HEK293 (cell line): ENCODE results near the gene ZEB2.
A peak's percentile ranks its signal among the peaks of the same experiment; 100 is the strongest.

ENCODE experiments used
- CTCF ChIA-PET: fragments of 350-600 bp; formaldehyde crosslinking; extraction: SDS; loops from one replicate; lab custom pipeline; 2021; ENCODE audit warnings: antibody characterized with exemption; lab: Yijun Ruan, JAX
- POLR2A ChIA-PET: fragments of 300-600 bp; formaldehyde crosslinking; extraction: SDS; loops from one replicate; lab custom pipeline; 2020; ENCODE audit warnings: antibody characterized with exemption, inconsistent platforms; lab: Yijun Ruan, JAX
- H3K27ac ChIP-seq: fragments of 200-500 bp; sonication (Bioruptor generic); 2 replicates; pipeline ENCODE4 v1.5.1; 2014; ENCODE audit warnings: low read depth, low read length, control low read depth, inconsistent platforms; ENCODE audit errors: extremely low read depth
- H3K36me3 ChIP-seq, 2 experiments: fragments of 200-500 bp in 1 of 2; sonication (Bioruptor generic) in 1 of 2; 1 replicate in 1 of 2; 2 replicates in 1 of 2; pipeline ENCODE4 v1.5.1; 2014 to 2017; ENCODE audit warnings: inconsistent platforms in 2 of 2, low read length in 2 of 2; ENCODE audit not compliant: control insufficient read depth in 2 of 2, insufficient read depth in 1 of 2
- H3K4me1 ChIP-seq: fragments of 200-500 bp; sonication (Bioruptor generic); 2 replicates; pipeline ENCODE4 v1.5.1; 2014; ENCODE audit warnings: mild to moderate bottlenecking, low read length, inconsistent platforms; ENCODE audit not compliant: control insufficient read depth, insufficient read depth
- H3K4me3 ChIP-seq: 2 replicates; pipeline ENCODE4 v1.5.1; 2011; ENCODE audit warnings: low read depth, mild to moderate bottlenecking, control low read depth, low read length, moderate library complexity
- H3K9me3 ChIP-seq: fragments of 200-500 bp; sonication (Bioruptor generic); 2 replicates; pipeline ENCODE4 v1.5.1; 2014; ENCODE audit warnings: low read depth, low read length, inconsistent platforms; ENCODE audit not compliant: control insufficient read depth, insufficient read depth
- GFI1B ChIP-seq: fragments of 450-650 bp; formaldehyde crosslinking; IDR thresholded peaks from 2 replicates; pipeline ENCODE4 v1.5.1; 2016; ENCODE audit warnings: missing biosample characterization, missing genetic modification characterization
- GLIS1 ChIP-seq: fragments of 450-650 bp; formaldehyde crosslinking; IDR thresholded peaks from 2 replicates; pipeline ENCODE4 v1.5.1; 2016; ENCODE audit warnings: missing biosample characterization, missing genetic modification characterization
- INSM2 ChIP-seq: fragments of 450-650 bp; formaldehyde crosslinking; IDR thresholded peaks from 2 replicates; pipeline ENCODE4 v1.5.1; 2016; ENCODE audit warnings: missing biosample characterization, missing genetic modification characterization
- MZF1 ChIP-seq: fragments of 450-650 bp; formaldehyde crosslinking; IDR thresholded peaks from 2 replicates; pipeline ENCODE4 v1.5.1; 2017; ENCODE audit warnings: missing biosample characterization, missing genetic modification characterization, borderline replicate concordance
- REPIN1 ChIP-seq: fragments of 450-650 bp; formaldehyde crosslinking; IDR thresholded peaks from 2 replicates; pipeline ENCODE4 v1.5.1; 2017; ENCODE audit warnings: missing biosample characterization, missing genetic modification characterization, low read depth
- SP3 ChIP-seq: fragments of 450-650 bp; formaldehyde crosslinking; IDR thresholded peaks from 2 replicates; pipeline ENCODE4 v1.5.1; 2016; ENCODE audit warnings: missing biosample characterization, missing genetic modification characterization
- ZFP69B ChIP-seq: fragments of 450-650 bp; formaldehyde crosslinking; IDR thresholded peaks from 2 replicates; pipeline ENCODE4 v1.5.1; 2016; ENCODE audit warnings: missing biosample characterization, missing genetic modification characterization
- ZNF157 ChIP-seq: fragments of 450-650 bp; formaldehyde crosslinking; IDR thresholded peaks from 2 replicates; pipeline ENCODE4 v1.5.1; 2016; ENCODE audit warnings: missing biosample characterization, missing genetic modification characterization
- ZNF23 ChIP-seq: fragments of 450-650 bp; formaldehyde crosslinking; IDR thresholded peaks from 2 replicates; pipeline ENCODE4 v1.5.1; 2016; ENCODE audit warnings: missing biosample characterization, missing genetic modification characterization, borderline replicate concordance
- ZNF274 ChIP-seq, 2 experiments: fragments of 200-500 bp in 1 of 2; fragments of 450-650 bp in 1 of 2; sonication (Bioruptor generic) in 1 of 2; formaldehyde crosslinking in 1 of 2; IDR thresholded peaks; 2 replicates each; pipeline versions ENCODE4 v1.5.1 to v1.6.1; 2014 to 2016; ENCODE audit warnings: borderline replicate concordance in 1 of 2, inconsistent platforms in 1 of 2, low read length in 1 of 2, missing biosample characterization in 1 of 2, missing genetic modification characterization in 1 of 2
- ZNF354C ChIP-seq: fragments of 450-650 bp; formaldehyde crosslinking; IDR thresholded peaks from 2 replicates; pipeline ENCODE4 v1.5.1; 2016; ENCODE audit warnings: missing biosample characterization, missing genetic modification characterization, low read depth, borderline replicate concordance
- ZNF488 ChIP-seq: fragments of 450-650 bp; formaldehyde crosslinking; IDR thresholded peaks from 2 replicates; pipeline ENCODE4 v1.5.1; 2016; ENCODE audit warnings: missing biosample characterization, missing genetic modification characterization
- ZNF513 ChIP-seq: fragments of 450-650 bp; IDR thresholded peaks from 2 replicates; pipeline ENCODE4 v1.5.1; 2018; ENCODE audit warnings: missing biosample characterization, missing genetic modification characterization
- ZNF548 ChIP-seq: fragments of 450-650 bp; formaldehyde crosslinking; IDR thresholded peaks from 2 replicates; pipeline ENCODE4 v1.5.1; 2016; ENCODE audit warnings: missing biosample characterization, missing genetic modification characterization
- ZNF660 ChIP-seq: fragments of 450-650 bp; IDR thresholded peaks from 2 replicates; pipeline ENCODE4 v1.5.1; 2018; ENCODE audit warnings: missing biosample characterization, mild to moderate bottlenecking, missing genetic modification characterization
- TF ChIP-seq, protein P1 (sequence below): fragments of 450-650 bp; formaldehyde crosslinking; IDR thresholded peaks from 2 replicates; pipeline ENCODE4 v1.5.1; 2016; ENCODE audit warnings: missing biosample characterization, missing genetic modification characterization
- TF ChIP-seq, protein P2 (sequence below): fragments of 450-650 bp; formaldehyde crosslinking; IDR thresholded peaks from 2 replicates; pipeline ENCODE4 v1.5.1; 2016; ENCODE audit warnings: missing biosample characterization, missing genetic modification characterization
- TF ChIP-seq, protein P3 (sequence below): fragments of 450-650 bp; formaldehyde crosslinking; IDR thresholded peaks from 2 replicates; pipeline ENCODE4 v1.5.1; 2017; ENCODE audit warnings: missing biosample characterization, missing genetic modification characterization
- TF ChIP-seq, protein P4 (sequence below): fragments of 450-650 bp; formaldehyde crosslinking; IDR thresholded peaks from 2 replicates; pipeline ENCODE4 v1.5.1; 2016; ENCODE audit warnings: missing biosample characterization, missing genetic modification characterization
- TF ChIP-seq, protein P5 (sequence below): fragments of 450-650 bp; formaldehyde crosslinking; IDR thresholded peaks from 2 replicates; pipeline ENCODE4 v1.5.1; 2016; ENCODE audit warnings: missing biosample characterization, missing genetic modification characterization

ZEB2 gene

GRCh38 chr2:144519934-144520731 is at the start of gene ZEB2 (continued):
- TF ChIP-seq MZF1 (tag by site-specific recombination) (peak; percentile 71), INSM2 (tag by site-specific recombination) (peak; percentile 62; the same call in 1 of the 2 replicates), ZFP69B (tag by site-specific recombination) (0 out of 2 replicates have a peak, but pooled peaks have one; percentile 45)

- Histone ChIP-seq H3K4me1 (no peaks in the 10 kb centered on the region), H3K36me3 (no peaks in the 10 kb centered on the region), H3K27ac (no peak overlapping the region), H3K4me3 (no peak overlapping the region), H3K9me3 (no peaks in the 10 kb centered on the region)
- ChIA-PET POLR2A (no interaction called here), CTCF (interaction anchor here (0.7 kb wide), 1 partner anchor 827 kb away, joined by 3 read pairs; no protein-coding TSS in a partner anchor)
- TF ChIP-seq, protein P1, sequence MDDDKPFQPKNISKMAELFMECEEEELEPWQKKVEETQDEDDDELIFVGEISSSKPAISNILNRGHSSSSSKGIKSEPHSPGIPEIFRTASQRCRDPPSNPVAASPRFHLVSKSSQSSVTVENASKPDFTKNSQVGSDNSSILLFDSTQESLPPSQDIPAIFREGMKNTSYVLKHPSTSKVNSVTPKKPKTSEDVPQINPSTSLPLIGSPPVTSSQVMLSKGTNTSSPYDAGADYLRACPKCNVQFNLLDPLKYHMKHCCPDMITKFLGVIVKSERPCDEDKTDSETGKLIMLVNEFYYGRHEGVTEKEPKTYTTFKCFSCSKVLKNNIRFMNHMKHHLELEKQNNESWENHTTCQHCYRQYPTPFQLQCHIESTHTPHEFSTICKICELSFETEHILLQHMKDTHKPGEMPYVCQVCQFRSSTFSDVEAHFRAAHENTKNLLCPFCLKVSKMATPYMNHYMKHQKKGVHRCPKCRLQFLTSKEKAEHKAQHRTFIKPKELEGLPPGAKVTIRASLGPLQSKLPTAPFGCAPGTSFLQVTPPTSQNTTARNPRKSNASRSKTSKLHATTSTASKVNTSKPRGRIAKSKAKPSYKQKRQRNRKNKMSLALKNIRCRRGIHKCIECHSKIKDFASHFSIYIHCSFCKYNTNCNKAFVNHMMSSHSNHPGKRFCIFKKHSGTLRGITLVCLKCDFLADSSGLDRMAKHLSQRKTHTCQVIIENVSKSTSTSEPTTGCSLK: no peak
- TF ChIP-seq ZNF23 (no peak), ZNF354C (tag by site-specific recombination) (no peak), ZNF488 (tag by site-specific recombination) (no peak), ZNF157 (tag by site-specific recombination) (no peak), ZNF660 (no peak), ZNF274 (IDR thresholded peaks at IDR 0.05; ENCODE audit: low read length) (no peak), ZNF274 (tag by site-specific recombination; IDR thresholded peaks at IDR 0.05; ENCODE audit: borderline replicate concordance) (no peak), ZNF548 (no peak), GFI1B (tag by site-specific recombination) (no peak), GLIS1 (tag by site-specific recombination) (no peak), REPIN1 (tag by site-specific recombination) (no peak), SP3 (tag by site-specific recombination) (no peak), ZNF513 (tag by site-specific recombination) (no peak)
- TF ChIP-seq, protein P2, sequence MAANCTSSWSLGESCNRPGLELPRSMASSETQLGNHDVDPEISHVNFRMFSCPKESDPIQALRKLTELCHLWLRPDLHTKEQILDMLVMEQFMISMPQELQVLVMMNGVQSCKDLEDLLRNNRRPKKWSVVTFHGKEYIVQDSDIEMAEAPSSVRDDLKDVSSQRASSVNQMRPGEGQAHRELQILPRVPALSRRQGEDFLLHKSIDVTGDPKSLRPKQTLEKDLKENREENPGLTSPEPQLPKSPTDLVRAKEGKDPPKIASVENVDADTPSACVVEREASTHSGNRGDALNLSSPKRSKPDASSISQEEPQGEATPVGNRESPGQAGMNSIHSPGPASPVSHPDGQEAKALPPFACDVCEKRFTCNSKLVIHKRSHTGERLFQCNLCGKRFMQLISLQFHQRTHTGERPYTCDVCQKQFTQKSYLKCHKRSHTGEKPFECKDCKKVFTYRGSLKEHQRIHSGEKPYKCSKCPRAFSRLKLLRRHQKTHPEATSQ (tag by site-specific recombination): no peak
- TF ChIP-seq, protein P3, sequence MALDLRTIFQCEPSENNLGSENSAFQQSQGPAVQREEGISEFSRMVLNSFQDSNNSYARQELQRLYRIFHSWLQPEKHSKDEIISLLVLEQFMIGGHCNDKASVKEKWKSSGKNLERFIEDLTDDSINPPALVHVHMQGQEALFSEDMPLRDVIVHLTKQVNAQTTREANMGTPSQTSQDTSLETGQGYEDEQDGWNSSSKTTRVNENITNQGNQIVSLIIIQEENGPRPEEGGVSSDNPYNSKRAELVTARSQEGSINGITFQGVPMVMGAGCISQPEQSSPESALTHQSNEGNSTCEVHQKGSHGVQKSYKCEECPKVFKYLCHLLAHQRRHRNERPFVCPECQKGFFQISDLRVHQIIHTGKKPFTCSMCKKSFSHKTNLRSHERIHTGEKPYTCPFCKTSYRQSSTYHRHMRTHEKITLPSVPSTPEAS (tag by site-specific recombination): no peak
- TF ChIP-seq, protein P4, sequence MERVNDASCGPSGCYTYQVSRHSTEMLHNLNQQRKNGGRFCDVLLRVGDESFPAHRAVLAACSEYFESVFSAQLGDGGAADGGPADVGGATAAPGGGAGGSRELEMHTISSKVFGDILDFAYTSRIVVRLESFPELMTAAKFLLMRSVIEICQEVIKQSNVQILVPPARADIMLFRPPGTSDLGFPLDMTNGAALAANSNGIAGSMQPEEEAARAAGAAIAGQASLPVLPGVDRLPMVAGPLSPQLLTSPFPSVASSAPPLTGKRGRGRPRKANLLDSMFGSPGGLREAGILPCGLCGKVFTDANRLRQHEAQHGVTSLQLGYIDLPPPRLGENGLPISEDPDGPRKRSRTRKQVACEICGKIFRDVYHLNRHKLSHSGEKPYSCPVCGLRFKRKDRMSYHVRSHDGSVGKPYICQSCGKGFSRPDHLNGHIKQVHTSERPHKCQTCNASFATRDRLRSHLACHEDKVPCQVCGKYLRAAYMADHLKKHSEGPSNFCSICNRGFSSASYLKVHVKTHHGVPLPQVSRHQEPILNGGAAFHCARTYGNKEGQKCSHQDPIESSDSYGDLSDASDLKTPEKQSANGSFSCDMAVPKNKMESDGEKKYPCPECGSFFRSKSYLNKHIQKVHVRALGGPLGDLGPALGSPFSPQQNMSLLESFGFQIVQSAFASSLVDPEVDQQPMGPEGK (tag by site-specific recombination): no peak
- TF ChIP-seq, protein P5, sequence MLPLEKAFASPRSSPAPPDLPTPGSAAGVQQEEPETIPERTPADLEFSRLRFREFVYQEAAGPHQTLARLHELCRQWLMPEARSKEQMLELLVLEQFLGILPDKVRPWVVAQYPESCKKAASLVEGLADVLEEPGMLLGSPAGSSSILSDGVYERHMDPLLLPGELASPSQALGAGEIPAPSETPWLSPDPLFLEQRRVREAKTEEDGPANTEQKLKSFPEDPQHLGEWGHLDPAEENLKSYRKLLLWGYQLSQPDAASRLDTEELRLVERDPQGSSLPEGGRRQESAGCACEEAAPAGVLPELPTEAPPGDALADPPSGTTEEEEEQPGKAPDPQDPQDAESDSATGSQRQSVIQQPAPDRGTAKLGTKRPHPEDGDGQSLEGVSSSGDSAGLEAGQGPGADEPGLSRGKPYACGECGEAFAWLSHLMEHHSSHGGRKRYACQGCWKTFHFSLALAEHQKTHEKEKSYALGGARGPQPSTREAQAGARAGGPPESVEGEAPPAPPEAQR (tag by site-specific recombination): no peak
Measured at GRCh38 chr2:144567745-144568144, 47.8 kb upstream of the ZEB2 start.
